ENCODE measurements around the gene KCNQ5.

The KCNQ5 gene

GRCh38 chr6:73116330-73116729 is 494.5 kb downstream of the KCNQ5 start:
- ATAC-seq (ENCODE audit: low read depth) (no peak), DNase-seq (ENCODE audit: low spot score) (no peak)
- Histone ChIP-seq H3K4me3 (ENCODE audit: severe bottlenecking) (no peak overlapping the region), H3K9me3 (ENCODE audit: severe bottlenecking) (no peaks in the 10 kb centered on the region), H3K27me3 (ENCODE audit: insufficient read depth, poor library complexity, severe bottlenecking) (no peaks in the 10 kb centered on the region), H3K27ac (ENCODE audit: poor library complexity, severe bottlenecking) (no peak overlapping the region), H3K4me1 (ENCODE audit: insufficient read depth, poor library complexity, severe bottlenecking) (no peaks in the 10 kb centered on the region), H3K36me3 (ENCODE audit: low read depth) (no peaks in the 10 kb centered on the region)
- no peak for TF ChIP-seq CTCF (IDR thresholded peaks at IDR 0.05; ENCODE audit: poor library complexity, severe bottlenecking)

- H3K4me1 ChIP-seq (ENCODE audit: insufficient read depth, poor library complexity, severe bottlenecking) = no peaks in the 10 kb centered on the region
- DNase-seq (ENCODE audit: low spot score) (no peak), ATAC-seq (ENCODE audit: low read depth) (peak; percentile 91)
- no peaks in the 10 kb centered on the region for H3K36me3 ChIP-seq (ENCODE audit: low read depth)
- H3K4me3 ChIP-seq (ENCODE audit: severe bottlenecking) = no peak overlapping the region
- H3K27me3 ChIP-seq (ENCODE audit: insufficient read depth, poor library complexity, severe bottlenecking) = no peaks in the 10 kb centered on the region
- no peak overlapping the region for H3K27ac ChIP-seq (ENCODE audit: poor library complexity, severe bottlenecking)
- H3K9me3 ChIP-seq (ENCODE audit: severe bottlenecking) = no peaks in the 10 kb centered on the region
- no peak for TF ChIP-seq CTCF (IDR thresholded peaks at IDR 0.05; ENCODE audit: poor library complexity, severe bottlenecking)
These were observed 499.6 kb downstream of the KCNQ5 start for GRCh38 chr6:73121421-73121993.

- no peak for ATAC-seq (ENCODE audit: low read depth)
- no peaks in the 10 kb centered on the region for H3K36me3 ChIP-seq (ENCODE audit: low read depth)
- TF ChIP-seq CTCF (IDR thresholded peaks at IDR 0.05; ENCODE audit: poor library complexity, severe bottlenecking) = no peak
These were observed 501.9 kb downstream of the KCNQ5 start for GRCh38 chr6:73123632-73124329.

GRCh38 chr6:73129653-73130443 is 508.0 kb downstream of the KCNQ5 start:
- Histone ChIP-seq H3K36me3 (ENCODE audit: low read depth) (no peaks in the 10 kb centered on the region), H3K27ac (ENCODE audit: poor library complexity, severe bottlenecking) (no peak overlapping the region), H3K4me1 (ENCODE audit: insufficient read depth, poor library complexity, severe bottlenecking) (no peaks in the 10 kb centered on the region), H3K9me3 (ENCODE audit: severe bottlenecking) (no peaks in the 10 kb centered on the region), H3K27me3 (ENCODE audit: insufficient read depth, poor library complexity, severe bottlenecking) (no peaks in the 10 kb centered on the region), H3K4me3 (ENCODE audit: severe bottlenecking) (no peak overlapping the region)
- ATAC-seq (ENCODE audit: low read depth) (peak; percentile 97), DNase-seq (ENCODE audit: low spot score) (peak; percentile 77)
- TF ChIP-seq CTCF (IDR thresholded peaks at IDR 0.05; ENCODE audit: poor library complexity, severe bottlenecking) = peak; percentile 97

More at GRCh38 chr6:73123632-73124329, 501.9 kb downstream of the KCNQ5 start:
- no peak overlapping the region for H3K27ac ChIP-seq (ENCODE audit: poor library complexity, severe bottlenecking)
- no peaks in the 10 kb centered on the region for H3K9me3 ChIP-seq (ENCODE audit: severe bottlenecking)
- DNase-seq (ENCODE audit: low spot score) = no peak
- H3K4me1 ChIP-seq (ENCODE audit: insufficient read depth, poor library complexity, severe bottlenecking) = no peaks in the 10 kb centered on the region
- H3K27me3 ChIP-seq (ENCODE audit: insufficient read depth, poor library complexity, severe bottlenecking) = no peaks in the 10 kb centered on the region
- H3K4me3 ChIP-seq (ENCODE audit: severe bottlenecking) = no peak overlapping the region

All from RWPE2 (cell line).